Measurements from ENCODE around the gene PTPN6.

PTPN6 gene

GRCh38 chr12:6968426-6968825, 17.3 kb downstream of the PTPN6 start:
- DNase-seq (ENCODE audit: low spot score) = no peak
- H3K27me3 Mint-ChIP-seq (ENCODE audit: low read depth) = no peaks in the 10 kb centered on the region
- peak overlapping the region; percentile 68 for H3K27ac Mint-ChIP-seq
- no peaks in the 10 kb centered on the region for H3K9me3 Mint-ChIP-seq
- H3K4me3 Mint-ChIP-seq = peak overlapping the region; percentile 100
- peaks cover 40% of the 10 kb centered on the region for H3K4me1 Mint-ChIP-seq (ENCODE audit: low read depth)
- peaks cover 61% of the 10 kb centered on the region for H3K36me3 Mint-ChIP-seq (ENCODE audit: low read depth)

- H3K27me3 Mint-ChIP-seq (ENCODE audit: low read depth) = no peaks in the 10 kb centered on the region
- H3K4me1 Mint-ChIP-seq (ENCODE audit: low read depth) = peaks cover 30% of the 10 kb centered on the region
- H3K9me3 Mint-ChIP-seq = no peaks in the 10 kb centered on the region
These were observed 19.0 kb downstream of the PTPN6 start for GRCh38 chr12:6970096-6970527.

GRCh38 chr12:6974180-6974579, 23.0 kb downstream of the PTPN6 start:
- Mint-ChIP-seq H3K36me3 (ENCODE audit: low read depth) (peaks cover 57% of the 10 kb centered on the region), H3K27me3 (ENCODE audit: low read depth) (no peaks in the 10 kb centered on the region), H3K27ac (no peak overlapping the region), H3K4me1 (ENCODE audit: low read depth) (peaks cover 15% of the 10 kb centered on the region), H3K9me3 (no peaks in the 10 kb centered on the region), H3K4me3 (no peak overlapping the region)
- DNase-seq (ENCODE audit: low spot score) = no peak

More at GRCh38 chr12:6970096-6970527, 19.0 kb downstream of the PTPN6 start:
- H3K27ac Mint-ChIP-seq = peak overlapping the region; percentile 100
- H3K4me3 Mint-ChIP-seq = peak overlapping the region; percentile 100
- peaks cover 62% of the 10 kb centered on the region for H3K36me3 Mint-ChIP-seq (ENCODE audit: low read depth)
- no peak for DNase-seq (ENCODE audit: low spot score)

- Mint-ChIP-seq H3K4me3 (no peak overlapping the region), H3K36me3 (ENCODE audit: low read depth) (peaks cover 55% of the 10 kb centered on the region), H3K4me1 (ENCODE audit: low read depth) (peaks cover 13% of the 10 kb centered on the region), H3K27me3 (ENCODE audit: low read depth) (no peaks in the 10 kb centered on the region), H3K9me3 (no peaks in the 10 kb centered on the region), H3K27ac (no peak overlapping the region)
- DNase-seq (ENCODE audit: low spot score) = no peak
These were observed 24.3 kb downstream of the PTPN6 start for GRCh38 chr12:6975297-6976032.

- no peak overlapping the region for H3K4me3 Mint-ChIP-seq
- no peak for DNase-seq (ENCODE audit: low spot score)
- H3K36me3 Mint-ChIP-seq (ENCODE audit: low read depth) = peaks cover 59% of the 10 kb centered on the region
- H3K27ac Mint-ChIP-seq = no peak overlapping the region
- peaks cover under 1% of the 10 kb centered on the region for H3K4me1 Mint-ChIP-seq (ENCODE audit: low read depth)
- H3K27me3 Mint-ChIP-seq (ENCODE audit: low read depth) = no peaks in the 10 kb centered on the region
- no peaks in the 10 kb centered on the region for H3K9me3 Mint-ChIP-seq
These were observed 26.5 kb downstream of the PTPN6 start for GRCh38 chr12:6977653-6978052.

- H3K4me1 Mint-ChIP-seq (ENCODE audit: low read depth) = no peaks in the 10 kb centered on the region
- H3K36me3 Mint-ChIP-seq (ENCODE audit: low read depth) = peaks cover 61% of the 10 kb centered on the region
- no peak overlapping the region for H3K4me3 Mint-ChIP-seq
- DNase-seq (ENCODE audit: low spot score) = no peak
- H3K9me3 Mint-ChIP-seq = no peaks in the 10 kb centered on the region
- H3K27ac Mint-ChIP-seq = no peak overlapping the region
- no peaks in the 10 kb centered on the region for H3K27me3 Mint-ChIP-seq (ENCODE audit: low read depth)
These were observed 27.0 kb downstream of the PTPN6 start for GRCh38 chr12:6978188-6978587.

- no peak overlapping the region for H3K27ac Mint-ChIP-seq
- H3K4me1 Mint-ChIP-seq (ENCODE audit: low read depth) = no peaks in the 10 kb centered on the region
- no peaks in the 10 kb centered on the region for H3K27me3 Mint-ChIP-seq (ENCODE audit: low read depth)
- DNase-seq (ENCODE audit: low spot score) = no peak
- no peaks in the 10 kb centered on the region for H3K9me3 Mint-ChIP-seq
- H3K4me3 Mint-ChIP-seq = no peak overlapping the region
- H3K36me3 Mint-ChIP-seq (ENCODE audit: low read depth) = peaks cover 61% of the 10 kb centered on the region
These were observed 27.5 kb downstream of the PTPN6 start for GRCh38 chr12:6978611-6979011.

GRCh38 chr12:6979021-6979420, 27.9 kb downstream of the PTPN6 start:
- H3K9me3 Mint-ChIP-seq = no peaks in the 10 kb centered on the region
- no peak overlapping the region for H3K27ac Mint-ChIP-seq
- H3K27me3 Mint-ChIP-seq (ENCODE audit: low read depth) = no peaks in the 10 kb centered on the region
- H3K4me1 Mint-ChIP-seq (ENCODE audit: low read depth) = no peaks in the 10 kb centered on the region
- no peak overlapping the region for H3K4me3 Mint-ChIP-seq
- peaks cover 57% of the 10 kb centered on the region for H3K36me3 Mint-ChIP-seq (ENCODE audit: low read depth)
- no peak for DNase-seq (ENCODE audit: low spot score)

- H3K27me3 Mint-ChIP-seq (ENCODE audit: low read depth) = no peaks in the 10 kb centered on the region
- no peaks in the 10 kb centered on the region for H3K4me1 Mint-ChIP-seq (ENCODE audit: low read depth)
- H3K36me3 Mint-ChIP-seq (ENCODE audit: low read depth) = peaks cover 55% of the 10 kb centered on the region
- no peak overlapping the region for H3K4me3 Mint-ChIP-seq
- H3K27ac Mint-ChIP-seq = no peak overlapping the region
- H3K9me3 Mint-ChIP-seq = no peaks in the 10 kb centered on the region
- DNase-seq (ENCODE audit: low spot score) = no peak
These were observed 28.3 kb downstream of the PTPN6 start for GRCh38 chr12:6979453-6979852.

- DNase-seq (ENCODE audit: low spot score) = no peak
- Mint-ChIP-seq H3K27ac (no peak overlapping the region), H3K4me3 (no peak overlapping the region), H3K4me1 (ENCODE audit: low read depth) (no peaks in the 10 kb centered on the region), H3K27me3 (ENCODE audit: low read depth) (no peaks in the 10 kb centered on the region), H3K36me3 (ENCODE audit: low read depth) (peaks cover 53% of the 10 kb centered on the region), H3K9me3 (no peaks in the 10 kb centered on the region)
These were observed 28.9 kb downstream of the PTPN6 start for GRCh38 chr12:6980075-6980474.

GRCh38 chr12:6980740-6981139, 29.6 kb downstream of the PTPN6 start:
- no peak overlapping the region for H3K27ac Mint-ChIP-seq
- no peaks in the 10 kb centered on the region for H3K27me3 Mint-ChIP-seq (ENCODE audit: low read depth)

GRCh38 chr12:6981152-6982052, 30.2 kb downstream of the PTPN6 start:
- no peak for DNase-seq (ENCODE audit: low spot score)
- peaks cover 42% of the 10 kb centered on the region for H3K36me3 Mint-ChIP-seq (ENCODE audit: low read depth)
- H3K27ac Mint-ChIP-seq = no peak overlapping the region
- no peaks in the 10 kb centered on the region for H3K27me3 Mint-ChIP-seq (ENCODE audit: low read depth)
- no peak overlapping the region for H3K4me3 Mint-ChIP-seq
- H3K4me1 Mint-ChIP-seq (ENCODE audit: low read depth) = no peaks in the 10 kb centered on the region
- H3K9me3 Mint-ChIP-seq = no peaks in the 10 kb centered on the region

More at GRCh38 chr12:6980740-6981139, 29.6 kb downstream of the PTPN6 start:
- Mint-ChIP-seq H3K4me3 (no peak overlapping the region), H3K36me3 (ENCODE audit: low read depth) (peaks cover 47% of the 10 kb centered on the region), H3K9me3 (no peaks in the 10 kb centered on the region), H3K4me1 (ENCODE audit: low read depth) (no peaks in the 10 kb centered on the region)
- no peak for DNase-seq (ENCODE audit: low spot score)

- H3K4me1 Mint-ChIP-seq (ENCODE audit: low read depth) = no peaks in the 10 kb centered on the region
- H3K9me3 Mint-ChIP-seq = no peaks in the 10 kb centered on the region
- H3K4me3 Mint-ChIP-seq = no peak overlapping the region
- no peak overlapping the region for H3K27ac Mint-ChIP-seq
- H3K36me3 Mint-ChIP-seq (ENCODE audit: low read depth) = peaks cover 33% of the 10 kb centered on the region
- no peaks in the 10 kb centered on the region for H3K27me3 Mint-ChIP-seq (ENCODE audit: low read depth)
- no peak for DNase-seq (ENCODE audit: low spot score)
These were observed 31.4 kb downstream of the PTPN6 start for GRCh38 chr12:6982532-6982931.

GRCh38 chr12:6987956-6988553, 36.9 kb downstream of the PTPN6 start:
- H3K4me1 Mint-ChIP-seq (ENCODE audit: low read depth) = no peaks in the 10 kb centered on the region
- no peak overlapping the region for H3K4me3 Mint-ChIP-seq
- H3K9me3 Mint-ChIP-seq = no peaks in the 10 kb centered on the region
- DNase-seq (ENCODE audit: low spot score) = no peak
- H3K27me3 Mint-ChIP-seq (ENCODE audit: low read depth) = no peaks in the 10 kb centered on the region
- peaks cover 20% of the 10 kb centered on the region for H3K36me3 Mint-ChIP-seq (ENCODE audit: low read depth)
- no peak overlapping the region for H3K27ac Mint-ChIP-seq

Measured in T-helper 2 cell treated with Interferon-gamma antibody and Interleukin-4, amounts not matched to agents 5 μg/mL and 100 μg/mL, for 36 hours (primary cell).